HepG2 (cell line): Measurements from ENCODE around the gene ELL3. TPM values are rescaled to one million over a fixed set of nuclear protein-coding genes. Genes with fewer than 3 reads are reported as not detected.

ENCODE experiments used
- ATAC-seq: fragments of 200-7000 bp; cut with Tn5 transposase; 3 replicates; pipeline ENCODE4 v1.9.1; 2020; ENCODE audit warnings: mild to moderate bottlenecking, moderate library complexity
- BruUV-seq: library from RNA; stranded (reverse); fragments of 400-500 nt; replicated peaks from 2 replicates; lab custom pipeline; 2021; lab: Mats Ljungman, UMichigan
- CTCF ChIA-PET: fragments of 300-600 bp; formaldehyde crosslinking; extraction: SDS; loops from one replicate; lab custom pipeline; 2021; ENCODE audit warnings: low total read pairs, inconsistent platforms, low intra/inter-chr PET ratio; lab: Yijun Ruan, JAX
- POLR2A ChIA-PET: fragments of 350-600 bp; sonication (Branson Sonifier 250); formaldehyde crosslinking; loops from one replicate; lab custom pipeline; 2020; ENCODE audit warnings: antibody characterized with exemption, inconsistent platforms; lab: Yijun Ruan, JAX
- DNase-seq: peaks from one replicate; pipeline ENCODE4 v3.0.0-alpha.2; 2015; ENCODE audit warnings: low spot score
- FAIRE-seq: peaks from 3 replicates; lab custom pipeline; 2011; peaks lifted over from hg19 to GRCh38; lab: Jason Lieb, UNC
- H2AFZ ChIP-seq: one replicate; pipeline ENCODE4 v1.6.1; 2011; ENCODE audit warnings: low read length, inconsistent platforms
- H3K27ac ChIP-seq: fragments of 300-600 bp; 3 replicates; pipeline ENCODE4 v1.8.0; 2011; ENCODE audit warnings: mixed run types, mild to moderate bottlenecking, mixed read lengths, low read length, inconsistent platforms; ENCODE audit not compliant: insufficient read depth; ENCODE audit errors: extremely low read length
- H3K27me3 ChIP-seq, 2 experiments: fragments of 200-600 bp in 1 of 2; 2 replicates in 1 of 2; 3 replicates in 1 of 2; pipeline versions ENCODE4 v1.6.0 to v1.8.0; 2011; ENCODE audit warnings: low read length in 2 of 2, mild to moderate bottlenecking in 2 of 2, moderate library complexity in 2 of 2, inconsistent platforms in 1 of 2; ENCODE audit not compliant: insufficient read depth in 2 of 2, control insufficient read depth in 1 of 2
- H3K36me3 ChIP-seq, 2 experiments: fragments of 200-600 bp in 1 of 2; replicated peaks in 1 of 2; 2 replicates in 1 of 2; 3 replicates in 1 of 2; pipeline versions ENCODE4 v1.5.1 to v1.8.0; 2011; ENCODE audit warnings: low read length in 2 of 2, inconsistent platforms in 1 of 2; ENCODE audit not compliant: insufficient read depth in 2 of 2, control insufficient read depth in 1 of 2
- H3K4me1 ChIP-seq: 2 replicates; pipeline ENCODE4 v1.5.1; 2012; ENCODE audit warnings: low read length, inconsistent platforms; ENCODE audit not compliant: insufficient read depth
- H3K4me2 ChIP-seq: 2 replicates; pipeline ENCODE4 v1.6.0; 2011; ENCODE audit warnings: low read depth, low read length, inconsistent platforms
- H3K4me3 ChIP-seq, 3 experiments: fragments of 200-600 bp in 1 of 3; sonication (generic), shearing (Covaris generic) in 1 of 3; replicated peaks in 1 of 3; 2 replicates each; pipeline ENCODE4 v1.5.1; 2011 to 2016; ENCODE audit warnings: low read length in 3 of 3, inconsistent platforms in 2 of 3, low read depth in 2 of 3, mild to moderate bottlenecking in 2 of 3, control low read depth in 1 of 3, mixed read lengths in 1 of 3; ENCODE audit not compliant: insufficient read depth in 1 of 3
- H3K79me2 ChIP-seq: one replicate; pipeline ENCODE4 v1.6.1; 2011; ENCODE audit warnings: low read length, inconsistent platforms; ENCODE audit not compliant: insufficient read depth
- H3K9ac ChIP-seq: 2 replicates; pipeline ENCODE4 v1.6.0; 2011; ENCODE audit warnings: mild to moderate bottlenecking, low read depth, low read length, inconsistent platforms; ENCODE audit not compliant: insufficient read depth
- H3K9me3 ChIP-seq: 2 replicates; pipeline ENCODE4 v1.5.1; 2012; ENCODE audit warnings: mild to moderate bottlenecking, low read length
- H4K20me1 ChIP-seq: 2 replicates; pipeline ENCODE4 v1.6.0; 2011; ENCODE audit warnings: inconsistent platforms, mild to moderate bottlenecking, low read length, moderate library complexity; ENCODE audit not compliant: insufficient read depth
- HES4 ChIP-seq: sonication (generic); formaldehyde crosslinking; IDR thresholded peaks from 2 replicates; pipeline ENCODE4 v1.9.0; 2021; ENCODE audit warnings: mild to moderate bottlenecking, missing genetic modification reagents, borderline replicate concordance
- HNRNPUL1 ChIP-seq: fragments of 200-400 bp; formaldehyde crosslinking; IDR thresholded peaks from 2 replicates; pipeline ENCODE4 v1.6.1; 2017; ENCODE audit warnings: low read depth, mild to moderate bottlenecking, low read length, moderate library complexity
- POLR2G ChIP-seq: fragments of 200-400 bp; formaldehyde crosslinking; IDR thresholded peaks from 2 replicates; pipeline ENCODE4 v1.6.1; 2018; ENCODE audit warnings: mild to moderate bottlenecking, low read depth, low read length, moderate library complexity
- ZNF274 ChIP-seq: sonication (generic); formaldehyde crosslinking; IDR thresholded peaks from 2 replicates; pipeline ENCODE4 v1.5.1; 2020; ENCODE audit warnings: mild to moderate bottlenecking, missing genetic modification reagents
- ZNF530 ChIP-seq: sonication (generic); formaldehyde crosslinking; IDR thresholded peaks from 2 replicates; pipeline ENCODE4 v1.5.0; 2020; ENCODE audit warnings: low read depth, mild to moderate bottlenecking, missing genetic modification reagents
- ZNF691 ChIP-seq: sonication (generic); formaldehyde crosslinking; IDR thresholded peaks from 2 replicates; pipeline ENCODE4 v1.4.0; 2020; ENCODE audit warnings: missing genetic modification reagents, low read depth, mild to moderate bottlenecking, borderline replicate concordance
- WGBS: methylation state at CpG from one replicate; pipeline ENCODE4 v1.1.6; 2017; ENCODE audit warnings: low lambda C conversion rate; 5-methylcytosine and 5-hydroxymethylcytosine counted together
- in situ Hi-C: cut with HindIII; loops from 2 replicates; pipeline ENCODE4 v1.10.0; 2017; ENCODE audit warnings: low pct_unique_long_range_greater_than_20kb; ENCODE audit not compliant: extremely low pct_ligation_motif_present
- intact Hi-C: fragments of 100-400 bp; cut with micrococcal nuclease; formaldehyde crosslinking; loops from one replicate; pipeline ENCODE4 v1.10.0; 2022; ENCODE audit not compliant: unreplicated experiment
- polyA plus RNA-seq, 8 experiments: library from polyadenylated mRNA; depleted of rRNA in 3 of 8; stranded (reverse) in 7 of 8; unstranded in 1 of 8; fragments of >200 nt; fragmentation: Illumina TruSeq in 4 of 8; extraction: Trizol in 4 of 8; gene quantifications; 2 replicates each; pipeline versions ENCODE4 v1.2.1 to v1.2.3, GENCODE V29; 2011 to 2016; ENCODE audit warnings: low read depth in 4 of 8, missing spikeins in 1 of 8, mixed read lengths in 1 of 8; ENCODE audit not compliant: insufficient read depth in 1 of 8
- total RNA-seq, 5 experiments: library from RNA; depleted of rRNA; stranded (reverse); fragments of >200 nt; fragmentation: Illumina TruSeq; extraction: Trizol; gene quantifications; 2 replicates each; pipeline ENCODE4 v1.2.3, GENCODE V29; 2016; ENCODE audit warnings: low read depth in 1 of 5
- TF ChIP-seq, protein P1 (sequence below): sonication (generic); formaldehyde crosslinking; IDR thresholded peaks from 2 replicates; pipeline ENCODE4 v1.8.0; 2022; ENCODE audit warnings: mild to moderate bottlenecking, missing genetic modification reagents; ENCODE audit not compliant: insufficient replicate concordance
- TF ChIP-seq, protein P2 (sequence below): sonication (generic); formaldehyde crosslinking; IDR thresholded peaks from 2 replicates; pipeline ENCODE4 v1.4.0; 2020; ENCODE audit warnings: mild to moderate bottlenecking, low read depth, missing genetic modification reagents

ELL3 gene
- total and polyA plus RNA-seq, 2 of the 13 experiments (the other 11 are each of a cell fraction or from before 2014, with no cell fraction given) = 6.1 to 8.8 TPM

DNA sequence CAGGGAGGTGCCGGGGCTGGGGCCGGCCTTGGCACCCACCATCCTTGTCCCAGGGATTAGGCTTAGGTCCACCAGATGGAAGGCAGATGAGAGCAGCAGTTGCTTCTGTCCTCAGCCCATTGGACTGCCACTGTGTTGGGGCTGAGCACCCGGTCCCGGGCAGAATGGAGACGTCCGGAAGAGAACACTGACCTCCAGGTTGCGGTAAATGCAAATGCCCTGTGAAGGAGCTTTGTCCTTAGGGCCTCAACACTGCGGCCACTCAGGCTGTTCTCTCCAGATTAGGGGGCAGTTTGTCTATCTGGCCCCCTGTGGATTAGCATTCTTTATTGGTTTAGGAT is 23.1 kb upstream of the ELL3 start, which contains the start of gene SERINC4 (continued):
- no peak for TF ChIP-seq ZNF530 (CRISPR knock-in tag)
- TF ChIP-seq HES4 (CRISPR knock-in tag) = no peak
- TF ChIP-seq HNRNPUL1 = no peak
- TF ChIP-seq ZNF274 (CRISPR knock-in tag) = 0 out of 2 replicates have a peak, but pooled peaks have one; percentile 19
- TF ChIP-seq, protein P1, sequence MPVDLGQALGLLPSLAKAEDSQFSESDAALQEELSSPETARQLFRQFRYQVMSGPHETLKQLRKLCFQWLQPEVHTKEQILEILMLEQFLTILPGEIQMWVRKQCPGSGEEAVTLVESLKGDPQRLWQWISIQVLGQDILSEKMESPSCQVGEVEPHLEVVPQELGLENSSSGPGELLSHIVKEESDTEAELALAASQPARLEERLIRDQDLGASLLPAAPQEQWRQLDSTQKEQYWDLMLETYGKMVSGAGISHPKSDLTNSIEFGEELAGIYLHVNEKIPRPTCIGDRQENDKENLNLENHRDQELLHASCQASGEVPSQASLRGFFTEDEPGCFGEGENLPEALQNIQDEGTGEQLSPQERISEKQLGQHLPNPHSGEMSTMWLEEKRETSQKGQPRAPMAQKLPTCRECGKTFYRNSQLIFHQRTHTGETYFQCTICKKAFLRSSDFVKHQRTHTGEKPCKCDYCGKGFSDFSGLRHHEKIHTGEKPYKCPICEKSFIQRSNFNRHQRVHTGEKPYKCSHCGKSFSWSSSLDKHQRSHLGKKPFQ (CRISPR knock-in tag) = no peak
- TF ChIP-seq, all 625 proteins: peak for 8

GRCh38 chr15:43799209-43799944 is 22.6 kb upstream of the ELL3 start:
- Histone ChIP-seq H3K27ac (peak overlapping the region; percentile 71), H3K4me3 (no peak overlapping the region), H3K36me3 (peaks cover 6 to 28% of the 10 kb centered on the region in 2 experiments), H2AFZ (no peak overlapping the region), H3K9ac (no peak overlapping the region), H3K9me3 (no peaks in the 10 kb centered on the region), H3K27me3 (no peaks in the 10 kb centered on the region; a peak in 1 of 5 replicates), H3K79me2 (peaks cover 19% of the 10 kb centered on the region), H3K4me1 (peaks cover 60% of the 10 kb centered on the region), H4K20me1 (peaks cover 15% of the 10 kb centered on the region), H3K4me2 (no peak overlapping the region)
- ChIA-PET CTCF (no interaction called here), POLR2A (interaction anchor here (3.4 to 5.2 kb wide), 2 partner anchors 23 to 25 kb away, joined by 10 to 34 read pairs; partner anchors contain the start of genes ELL3 and MFAP1)
- 95% methylated on average over 16 of the region's 16 CpGs for WGBS
- DNase-seq (no peak), FAIRE-seq (no peak), ATAC-seq (peak; percentile 13)
- BruUV-seq = no TSS peak
- TF ChIP-seq POLR2G (peak; percentile 53; the same call in 1 of the 2 replicates), ZNF691 (CRISPR knock-in tag) (no peak)
- TF ChIP-seq, protein P2, sequence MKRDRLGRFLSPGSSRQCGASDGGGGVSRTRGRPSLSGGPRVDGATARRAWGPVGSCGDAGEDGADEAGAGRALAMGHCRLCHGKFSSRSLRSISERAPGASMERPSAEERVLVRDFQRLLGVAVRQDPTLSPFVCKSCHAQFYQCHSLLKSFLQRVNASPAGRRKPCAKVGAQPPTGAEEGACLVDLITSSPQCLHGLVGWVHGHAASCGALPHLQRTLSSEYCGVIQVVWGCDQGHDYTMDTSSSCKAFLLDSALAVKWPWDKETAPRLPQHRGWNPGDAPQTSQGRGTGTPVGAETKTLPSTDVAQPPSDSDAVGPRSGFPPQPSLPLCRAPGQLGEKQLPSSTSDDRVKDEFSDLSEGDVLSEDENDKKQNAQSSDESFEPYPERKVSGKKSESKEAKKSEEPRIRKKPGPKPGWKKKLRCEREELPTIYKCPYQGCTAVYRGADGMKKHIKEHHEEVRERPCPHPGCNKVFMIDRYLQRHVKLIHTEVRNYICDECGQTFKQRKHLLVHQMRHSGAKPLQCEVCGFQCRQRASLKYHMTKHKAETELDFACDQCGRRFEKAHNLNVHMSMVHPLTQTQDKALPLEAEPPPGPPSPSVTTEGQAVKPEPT (CRISPR knock-in tag) = no peak
- in situ Hi-C loops = no loop called here
- intact Hi-C loops = no loop called here
